ENCODE data around the gene LKAAEAR1.
"Not testable (repeated sequence)": the region's sequence is repeated elsewhere in the genome, so short reads cannot be mapped to it uniquely, and the experiment has no call there.

- not testable (repeated sequence) for TF ChIP-seq SPI1, TAF1 (IDR thresholded peaks at IDR 0.05; ENCODE audit: low read depth, low read length)
These were observed 38.7 kb upstream of the LKAAEAR1 start for GRCh38 chr20:64122927-64123326.
